Effector memory CD4-positive, alpha-beta T cell (primary cell): ENCODE results near the gene ING3.
"Not testable (repeated sequence)": the region's sequence is repeated elsewhere in the genome, so short reads cannot be mapped to it uniquely, and the experiment has no call there.

Source experiments
- DNase-seq, 3 donors: peaks; one replicate each; pipeline ENCODE4 v3.0.0-alpha.2; 2020
- H3K27ac ChIP-seq: 2 replicates; pipeline ENCODE4 v1.7.0; 2013; ENCODE audit warnings: mild to moderate bottlenecking, low read length, moderate library complexity; ENCODE audit not compliant: insufficient read depth, poor library complexity, severe bottlenecking
- H3K27me3 ChIP-seq: replicated peaks from 2 replicates; pipeline ENCODE4 v1.7.0; 2013; ENCODE audit warnings: mild to moderate bottlenecking, low read length; ENCODE audit not compliant: insufficient read depth, control insufficient read depth, poor library complexity, severe bottlenecking
- H3K36me3 ChIP-seq: 2 replicates; pipeline ENCODE4 v1.7.0; 2013; ENCODE audit warnings: mild to moderate bottlenecking, low read length, moderate library complexity; ENCODE audit not compliant: control insufficient read depth, insufficient read depth
- H3K4me1 ChIP-seq: 2 replicates; pipeline ENCODE4 v1.7.0; 2013; ENCODE audit warnings: low read length, mild to moderate bottlenecking; ENCODE audit not compliant: control insufficient read depth, insufficient read depth, poor library complexity, severe bottlenecking
- H3K4me3 ChIP-seq: 2 replicates; pipeline ENCODE4 v1.7.0; 2013; ENCODE audit warnings: low read length, low read depth, mild to moderate bottlenecking; ENCODE audit not compliant: insufficient read depth, poor library complexity, severe bottlenecking
- H3K9me3 ChIP-seq: 2 replicates; pipeline ENCODE4 v1.7.0; 2013; ENCODE audit warnings: mild to moderate bottlenecking, low read length, moderate library complexity; ENCODE audit not compliant: control insufficient read depth

Gene ING3

GRCh38 chr7:120973849-120974248, 23.3 kb downstream of the ING3 start:
- H3K27me3 ChIP-seq, result no peaks in the 10 kb centered on the region
- H3K4me1 ChIP-seq, result no peaks in the 10 kb centered on the region
- no peaks in the 10 kb centered on the region for H3K9me3 ChIP-seq
- H3K4me3 ChIP-seq, result no peak overlapping the region
- peaks cover 51% of the 10 kb centered on the region for H3K36me3 ChIP-seq
- H3K27ac ChIP-seq, result no peak overlapping the region
- no peak for DNase-seq

- no peak overlapping the region for H3K27ac ChIP-seq
- H3K9me3 ChIP-seq, result no peaks in the 10 kb centered on the region
- H3K27me3 ChIP-seq, result peaks cover 3% of the 10 kb centered on the region
- DNase-seq, result no peak
- peaks cover 5% of the 10 kb centered on the region for H3K36me3 ChIP-seq
- H3K4me1 ChIP-seq, result no peaks in the 10 kb centered on the region
- H3K4me3 ChIP-seq, result no peak overlapping the region
Measured at GRCh38 chr7:120979765-120980499, 29.4 kb downstream of the ING3 start.

GRCh38 chr7:120981117-120981516, 30.5 kb downstream of the ING3 start:
- Histone ChIP-seq H3K4me1 (no peaks in the 10 kb centered on the region), H3K9me3 (no peaks in the 10 kb centered on the region), H3K27me3 (peaks cover 3% of the 10 kb centered on the region), H3K4me3 (no peak overlapping the region), H3K27ac (no peak overlapping the region), H3K36me3 (no peaks in the 10 kb centered on the region)
- no peak for DNase-seq

GRCh38 chr7:120981888-120982615, 31.5 kb downstream of the ING3 start:
- Histone ChIP-seq H3K9me3 (no peaks in the 10 kb centered on the region), H3K4me1 (no peaks in the 10 kb centered on the region), H3K27me3 (peaks cover 3% of the 10 kb centered on the region), H3K27ac (no peak overlapping the region), H3K36me3 (no peaks in the 10 kb centered on the region), H3K4me3 (no peak overlapping the region)
- DNase-seq, result no peak

- peaks cover 11% of the 10 kb centered on the region for H3K4me1 ChIP-seq
- not testable (repeated sequence) for H3K4me3 ChIP-seq, DNase-seq, H3K27me3 ChIP-seq, H3K9me3 ChIP-seq, H3K36me3 ChIP-seq, H3K27ac ChIP-seq
Measured at GRCh38 chr7:120983592-120983991, 33.0 kb downstream of the ING3 start.

GRCh38 chr7:120984406-120984805, 33.8 kb downstream of the ING3 start:
- Histone ChIP-seq H3K4me1 (peaks cover 16% of the 10 kb centered on the region), H3K9me3 (no peaks in the 10 kb centered on the region), H3K27me3 (peaks cover 14% of the 10 kb centered on the region), H3K4me3 (no peak overlapping the region), H3K27ac (no peak overlapping the region), H3K36me3 (no peaks in the 10 kb centered on the region)
- no peak for DNase-seq

GRCh38 chr7:120985130-120985758, 34.7 kb downstream of the ING3 start:
- no peak overlapping the region for H3K4me3 ChIP-seq
- no peak for DNase-seq
- no peaks in the 10 kb centered on the region for H3K36me3 ChIP-seq
- no peak overlapping the region for H3K27ac ChIP-seq
- peaks cover 16% of the 10 kb centered on the region for H3K4me1 ChIP-seq
- H3K9me3 ChIP-seq, result no peaks in the 10 kb centered on the region
- H3K27me3 ChIP-seq, result peaks cover 22% of the 10 kb centered on the region

GRCh38 chr7:120985839-120986238, 35.3 kb downstream of the ING3 start:
- no peaks in the 10 kb centered on the region for H3K9me3 ChIP-seq
- no peak overlapping the region for H3K27ac ChIP-seq
- H3K4me3 ChIP-seq, result no peak overlapping the region
- H3K27me3 ChIP-seq, result peaks cover 23% of the 10 kb centered on the region
- H3K36me3 ChIP-seq, result no peaks in the 10 kb centered on the region
- DNase-seq, result no peak
- peaks cover 16% of the 10 kb centered on the region for H3K4me1 ChIP-seq

- Histone ChIP-seq H3K4me1 (peaks cover 16% of the 10 kb centered on the region), H3K36me3 (no peaks in the 10 kb centered on the region), H3K9me3 (no peaks in the 10 kb centered on the region), H3K4me3 (no peak overlapping the region), H3K27ac (no peak overlapping the region), H3K27me3 (peaks cover 23% of the 10 kb centered on the region)
- no peak for DNase-seq
Measured at GRCh38 chr7:120986650-120987049, 36.1 kb downstream of the ING3 start.

- H3K4me3 ChIP-seq, result no peak overlapping the region
- no peak overlapping the region for H3K27ac ChIP-seq
- H3K36me3 ChIP-seq, result no peaks in the 10 kb centered on the region
- DNase-seq, result no peak
- peaks cover 16% of the 10 kb centered on the region for H3K4me1 ChIP-seq
- no peaks in the 10 kb centered on the region for H3K9me3 ChIP-seq
- peaks cover 23% of the 10 kb centered on the region for H3K27me3 ChIP-seq
Measured at GRCh38 chr7:120987280-120987679, 36.7 kb downstream of the ING3 start.
